Glomerular endothelial cell (primary cell): ENCODE measurements around the gene CCDC27. TPM values are rescaled to one million over a fixed set of nuclear protein-coding genes. Genes with fewer than 3 reads are reported as not detected.

Experiments
- DNase-seq: peaks from one replicate; pipeline ENCODE4 v3.0.0-alpha.2; 2011; ENCODE audit warnings: low read depth, low spot score; ENCODE audit errors: extremely low read depth
- total RNA-seq: library from RNA; depleted of rRNA; stranded (reverse); fragments of >200 nt; gene quantifications from 2 replicates; pipeline ENCODE4 v1.2.3, GENCODE V29; 2015

The CCDC27 gene
- total RNA-seq, 1 donor from 2014 or later, result not detected

GRCh38 chr1:3717715-3718601, 34.3 kb upstream of the CCDC27 start:
- DNase-seq, result no peak

GRCh38 chr1:3718764-3719163, 33.5 kb upstream of the CCDC27 start:
- DNase-seq, result no peak

- no peak for DNase-seq
Observed at GRCh38 chr1:3721955-3722465, 30.2 kb upstream of the CCDC27 start.

GRCh38 chr1:3722846-3723245, 29.4 kb upstream of the CCDC27 start:
- DNase-seq, result no peak

GRCh38 chr1:3724416-3725030, 27.7 kb upstream of the CCDC27 start:
- peak; percentile 10 for DNase-seq

- DNase-seq, result no peak
Observed at GRCh38 chr1:3725366-3725765, 26.9 kb upstream of the CCDC27 start.

GRCh38 chr1:3727042-3727824, 25.0 kb upstream of the CCDC27 start:
- DNase-seq, result no peak

- no peak for DNase-seq
Observed at GRCh38 chr1:3727825-3728776, 24.1 kb upstream of the CCDC27 start.

- no peak for DNase-seq
Observed at GRCh38 chr1:3729594-3730542, 22.4 kb upstream of the CCDC27 start.

- DNase-seq, result no peak
Observed at GRCh38 chr1:3730543-3731247, 21.6 kb upstream of the CCDC27 start.

GRCh38 chr1:3731583-3732433, 20.4 kb upstream of the CCDC27 start:
- DNase-seq, result no peak

- DNase-seq, result no peak
Observed at GRCh38 chr1:3732434-3733093, 19.7 kb upstream of the CCDC27 start.

GRCh38 chr1:3733094-3733882, 19.0 kb upstream of the CCDC27 start:
- no peak for DNase-seq

- DNase-seq, result no peak
Observed at GRCh38 chr1:3733883-3734589, 18.2 kb upstream of the CCDC27 start.

GRCh38 chr1:3734602-3735001, 17.6 kb upstream of the CCDC27 start:
- DNase-seq, result no peak
